NCI-H1694 treated with DMSO at 0.1 percent for 48 hours (cell line): ENCODE measurements around the gene LRCOL1.
A peak's percentile ranks its signal among the peaks of the same experiment; 100 is the strongest.

Experiments used
- DNase-seq: peaks from one replicate; lab custom pipeline; 2025; lab: John Stamatoyannopoulos, UW

The LRCOL1 gene

GRCh38 chr12:132610051-132610759 is at the start of gene LRCOL1:
Gene LRCOL1 (minus strand): TSS chr12:132610582. CDS start chr12:132606251, 4,331 bp downstream.
- no peak for DNase-seq

GRCh38 chr12:132660052-132660451 is 49.7 kb upstream of the LRCOL1 start:
- DNase-seq = no peak

GRCh38 chr12:132659146-132659545 is 48.8 kb upstream of the LRCOL1 start:
- no peak for DNase-seq

- no peak for DNase-seq
Measured at GRCh38 chr12:132658149-132658894, 47.9 kb upstream of the LRCOL1 start.

GRCh38 chr12:132657004-132657727 is 46.8 kb upstream of the LRCOL1 start:
- DNase-seq = no peak

DNA sequence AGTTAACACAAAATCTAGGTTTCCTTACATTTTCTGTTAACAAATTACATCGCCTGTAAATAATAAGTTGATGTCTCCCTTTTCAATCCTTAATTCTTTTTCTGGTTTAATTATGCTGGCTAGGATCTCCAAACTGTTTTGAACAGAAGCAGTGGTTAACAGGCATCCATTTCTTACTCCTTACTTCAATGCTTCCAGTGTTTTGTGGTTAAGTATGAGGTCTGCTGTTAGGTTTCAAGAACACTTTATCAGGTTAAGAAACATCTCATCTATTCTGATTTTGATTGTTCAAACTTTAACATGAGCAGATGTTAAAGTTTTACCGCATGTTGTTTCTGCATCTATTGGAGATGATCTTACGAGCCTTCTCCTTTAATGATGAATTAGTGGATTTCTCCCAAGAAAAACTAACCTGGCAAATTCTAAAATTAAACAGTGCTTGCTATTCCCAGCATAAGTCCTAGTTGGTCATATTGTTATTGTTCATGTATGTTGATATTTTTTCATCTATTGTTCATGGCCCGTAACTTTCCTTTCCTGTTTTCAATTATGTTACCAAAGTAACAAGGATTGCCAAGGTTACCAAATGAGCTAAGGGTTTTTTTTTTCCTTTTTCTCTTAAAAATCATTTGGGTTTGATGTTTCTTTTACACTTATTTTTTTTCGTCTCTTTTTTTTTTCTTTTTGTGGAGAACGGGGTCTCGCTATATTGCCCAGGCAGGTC is 43.3 kb upstream of the LRCOL1 start:
- no peak for DNase-seq

DNA sequence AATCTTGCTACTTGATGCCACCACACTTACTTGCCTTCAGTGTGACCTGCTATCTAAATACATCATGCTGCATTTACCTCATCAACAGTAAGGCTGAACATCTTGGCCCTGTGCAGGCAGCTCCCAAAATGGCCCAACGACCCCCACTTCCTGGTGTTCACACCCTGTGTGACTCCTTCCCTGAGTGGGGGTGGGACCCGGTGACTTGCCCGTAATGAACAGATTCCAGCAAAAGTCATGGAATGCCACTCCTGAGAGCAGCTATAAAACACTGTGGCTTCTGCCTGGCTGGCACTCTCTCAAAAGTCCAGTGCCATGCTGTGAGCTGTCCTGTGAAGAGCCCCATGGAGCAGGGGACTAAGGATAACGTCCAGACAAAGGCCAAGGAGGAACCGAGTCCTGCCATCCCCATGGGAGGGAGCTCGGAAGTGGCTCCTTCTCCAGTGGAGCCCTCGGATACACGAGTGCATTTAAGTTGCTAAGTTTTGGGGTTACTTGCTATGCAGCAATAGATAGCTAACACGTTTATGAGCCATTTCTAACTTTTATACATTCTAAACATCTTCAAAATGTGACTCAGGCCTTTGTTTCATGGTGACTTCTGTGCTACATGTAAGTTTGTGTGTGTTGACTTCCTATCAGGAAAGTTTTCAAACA is 41.2 kb upstream of the LRCOL1 start:
- peak; percentile 100 for DNase-seq

- no peak for DNase-seq
Measured at GRCh38 chr12:132649226-132649945, 39.0 kb upstream of the LRCOL1 start.

DNA sequence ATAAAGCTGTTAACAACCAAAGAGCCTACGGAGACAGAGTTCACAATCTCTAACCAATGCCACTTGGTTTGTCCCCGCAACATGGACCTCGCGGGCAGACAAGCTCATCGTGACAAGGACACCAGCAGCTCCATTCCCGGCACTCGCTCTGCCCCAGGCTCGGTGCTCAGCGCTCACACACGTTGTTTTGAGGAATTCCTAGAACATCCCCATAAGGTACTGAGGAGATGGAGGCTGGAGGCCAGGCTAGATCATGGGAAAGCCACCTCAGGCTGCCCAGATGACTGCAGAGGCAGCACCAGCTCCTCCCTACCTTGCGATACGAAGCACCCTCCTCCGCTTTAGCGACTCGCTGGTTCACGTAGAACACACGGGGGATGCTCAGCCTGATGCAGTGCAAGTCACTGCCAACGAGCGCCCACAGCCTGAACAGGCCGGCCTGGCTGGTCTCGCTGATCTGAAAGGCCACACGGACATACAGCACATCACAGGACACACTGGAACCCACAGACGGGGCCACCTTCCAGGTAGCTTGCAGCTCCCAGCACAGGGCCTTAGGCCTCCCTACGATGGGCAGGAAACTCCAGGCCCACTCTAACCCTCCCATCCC is 38.3 kb upstream of the LRCOL1 start:
- DNase-seq = no peak

- no peak for DNase-seq
Measured at GRCh38 chr12:132647858-132648257, 37.5 kb upstream of the LRCOL1 start.

DNA sequence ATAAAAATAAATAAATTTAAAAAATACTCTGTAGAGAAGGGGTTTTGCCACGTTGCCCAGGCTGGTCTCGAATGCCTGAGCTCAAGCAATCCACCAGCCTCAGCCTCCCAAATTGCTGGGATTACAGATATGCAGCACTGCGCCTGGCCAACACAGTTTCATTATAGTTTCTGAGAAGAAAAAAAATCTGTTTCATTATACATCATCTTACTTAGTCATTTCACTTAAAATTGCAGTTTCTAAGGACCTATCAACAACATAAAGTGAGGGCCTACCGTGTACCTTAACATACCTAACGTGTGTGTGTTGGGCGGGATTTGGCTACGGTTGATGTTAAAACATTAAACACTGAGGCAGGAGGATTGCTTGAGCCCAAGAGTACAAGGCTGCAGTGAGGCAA is 36.5 kb upstream of the LRCOL1 start:
- no peak for DNase-seq

DNA sequence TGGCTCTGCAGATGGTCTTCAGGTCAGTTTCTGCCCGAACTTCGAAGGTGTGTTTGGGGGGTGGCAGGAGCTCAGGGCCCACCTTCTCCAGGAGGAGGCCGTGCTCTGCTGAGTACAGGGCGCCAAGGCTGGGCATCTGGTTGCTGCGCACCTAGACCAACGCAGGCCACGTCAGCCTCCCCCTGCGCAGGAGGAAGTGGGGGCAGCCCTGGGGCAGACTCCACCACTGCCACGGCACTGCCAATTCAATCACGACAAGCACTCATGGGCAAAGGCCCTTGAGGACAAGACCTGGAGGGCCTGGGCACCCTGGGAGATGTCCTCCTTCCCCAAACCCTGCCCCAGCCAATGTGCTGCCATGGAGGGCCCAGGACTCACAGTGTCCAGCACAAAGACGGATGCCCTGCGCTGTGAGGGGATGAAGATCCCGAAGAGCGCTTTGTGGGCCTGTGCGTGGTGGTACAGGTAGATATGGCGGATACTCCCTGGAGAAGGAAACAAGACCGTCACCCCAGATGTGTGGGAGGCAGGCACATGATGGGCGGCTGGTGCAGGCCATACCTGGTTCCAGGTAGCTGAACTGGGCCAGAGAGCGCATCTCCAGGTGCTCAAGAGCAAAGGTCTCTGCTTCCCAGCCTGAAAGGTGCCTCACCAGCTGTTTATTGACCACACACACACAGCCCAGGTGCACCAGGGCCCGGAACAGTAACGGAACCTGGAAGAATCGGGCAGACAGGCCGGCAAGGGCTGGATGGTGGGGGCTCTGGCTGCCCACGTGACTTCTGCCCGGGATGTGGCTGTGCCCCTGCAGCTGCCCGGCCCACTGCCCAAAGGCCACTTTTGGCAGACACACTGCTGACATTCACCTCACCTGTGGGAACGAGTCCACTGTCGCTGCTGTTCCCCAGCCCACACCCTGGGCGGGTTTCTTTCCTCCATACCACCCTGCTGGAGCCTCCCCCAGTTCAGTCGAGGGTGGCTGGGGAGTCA is 32.8 kb upstream of the LRCOL1 start:
- DNase-seq = no peak

DNA sequence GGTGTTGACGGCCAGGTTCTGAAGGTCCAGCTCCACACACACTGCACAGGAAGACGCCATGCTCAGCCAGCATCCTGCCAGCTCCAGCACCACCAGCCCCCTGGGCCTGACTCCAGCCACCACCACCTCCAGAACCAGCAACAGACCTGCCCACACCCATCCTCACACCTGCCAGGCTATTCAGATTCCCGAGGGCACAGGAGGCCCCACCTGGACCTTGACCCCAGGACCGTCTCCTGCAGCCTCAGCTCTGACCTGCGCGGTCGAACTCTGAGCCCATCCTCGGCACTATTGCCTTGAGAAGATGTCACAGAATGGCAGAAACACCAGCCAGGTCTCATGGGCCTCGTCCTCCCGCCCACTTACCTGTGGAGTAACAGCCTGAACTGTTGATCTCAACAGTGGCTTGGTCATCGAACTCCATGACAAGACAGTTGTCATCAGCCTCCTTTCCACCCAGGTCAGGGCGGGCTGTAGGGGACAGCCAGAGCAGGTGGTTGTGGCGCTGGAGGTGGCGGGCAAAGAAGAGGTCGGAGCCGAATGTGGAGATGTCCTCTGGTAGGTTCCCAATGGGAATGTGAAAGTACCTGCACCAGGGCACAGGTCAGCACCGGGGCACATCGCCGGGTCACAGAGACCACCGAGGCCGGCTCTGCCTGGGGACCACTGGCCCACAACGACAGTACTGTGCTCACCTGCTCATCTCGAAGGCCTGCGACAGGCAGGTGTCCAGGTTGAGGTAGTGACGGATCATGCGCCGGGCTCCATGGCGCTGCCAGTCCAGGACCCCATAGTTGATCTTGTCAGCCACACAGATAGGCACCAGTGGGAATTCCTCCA is 31.6 kb upstream of the LRCOL1 start:
- DNase-seq = no peak

DNA sequence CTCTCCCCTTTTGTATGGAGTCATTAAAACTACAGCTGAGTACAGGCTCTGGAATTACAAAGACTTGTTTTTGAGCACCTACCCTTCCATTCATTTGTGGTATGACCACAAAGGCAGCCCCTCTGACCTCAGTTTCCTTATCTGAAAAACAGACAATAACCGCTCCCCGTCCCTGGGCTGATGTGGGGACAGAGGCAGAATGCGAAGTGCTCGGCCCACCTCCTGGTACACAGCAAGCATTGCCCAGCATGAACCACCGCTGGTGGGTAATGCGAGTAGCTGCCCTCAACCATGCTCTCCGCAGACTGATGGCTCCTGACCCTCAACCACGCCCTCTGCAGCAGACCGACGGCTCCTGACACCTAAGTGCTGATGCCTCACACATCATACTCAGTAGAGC is 30.6 kb upstream of the LRCOL1 start:
- DNase-seq = no peak

- DNase-seq = no peak
Measured at GRCh38 chr12:132639956-132640520, 29.7 kb upstream of the LRCOL1 start.

DNA sequence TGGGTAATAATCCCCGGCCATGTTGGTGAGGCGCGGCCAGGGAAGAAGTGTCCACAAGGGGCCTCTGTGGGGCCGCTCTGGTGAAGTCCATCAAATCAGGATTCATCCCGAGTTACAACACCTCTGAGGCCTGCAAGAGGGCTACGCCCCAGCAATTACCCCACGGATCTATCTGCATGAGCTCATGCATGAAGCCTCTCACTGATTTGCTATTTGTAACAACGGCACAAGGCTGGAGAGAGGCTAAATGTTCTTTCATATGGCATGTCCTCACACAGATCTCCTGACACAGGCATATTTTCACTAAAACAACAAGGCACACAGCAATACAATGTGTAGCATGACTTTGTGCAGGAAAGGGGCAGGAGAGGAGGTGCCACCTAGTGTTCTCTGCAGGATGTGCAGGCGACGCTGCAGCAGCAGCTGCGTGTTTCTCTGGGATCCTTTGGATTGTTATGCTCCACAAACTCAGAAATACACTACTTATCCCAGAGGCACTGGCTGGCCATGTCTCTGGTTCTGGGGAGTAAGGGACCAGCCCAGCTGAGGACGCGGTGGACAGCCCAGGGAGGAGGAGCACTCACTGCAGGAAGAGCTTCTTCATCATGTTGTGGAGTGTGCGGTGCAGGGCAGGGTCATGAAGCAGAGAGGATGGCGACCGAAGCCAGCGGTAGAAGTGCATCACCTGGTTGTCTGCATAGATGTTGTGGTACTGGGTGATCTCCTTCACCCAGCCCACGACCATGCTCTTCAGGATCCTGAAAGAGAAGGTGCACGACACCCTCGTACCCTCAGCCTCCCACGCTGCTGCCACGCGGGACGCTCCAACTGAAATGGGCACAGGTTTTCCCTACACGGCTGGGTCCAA is 28.4 kb upstream of the LRCOL1 start:
- DNase-seq = peak; percentile 18

GRCh38 chr12:132637811-132638210 is 27.4 kb upstream of the LRCOL1 start:
- no peak for DNase-seq
